ENCODE data around the gene CLSTN1. TPM values are rescaled to one million over a fixed set of nuclear protein-coding genes. Genes with fewer than 3 reads are reported as not detected.

CLSTN1 gene
- total RNA-seq, 2 experiments from 2014 or later, result 29.3 to 29.9 TPM

- H3K9me3 Mint-ChIP-seq, result no peaks in the 10 kb centered on the region
- ChIA-PET POLR2A (interaction anchor here (1.1 to 2.8 kb wide), 4 partner anchors 10 to 104 kb away, joined by 3 to 14 read pairs (median 8); no protein-coding TSS in a partner anchor), CTCF (interaction anchor here (0.9 to 1.7 kb wide), 6 partner anchors 10 to 114 kb away, joined by 3 to 6 read pairs (median 4); no protein-coding TSS in a partner anchor)
- H3K27ac Mint-ChIP-seq, result peak overlapping the region; percentile 79
- ATAC-seq, result no peak
- intact Hi-C loops (cut with micrococcal nuclease), result no loop called here
- DNase-seq, result peak; percentile 36
- no peaks in the 10 kb centered on the region for H3K27me3 Mint-ChIP-seq
- TF ChIP-seq, protein P1, sequence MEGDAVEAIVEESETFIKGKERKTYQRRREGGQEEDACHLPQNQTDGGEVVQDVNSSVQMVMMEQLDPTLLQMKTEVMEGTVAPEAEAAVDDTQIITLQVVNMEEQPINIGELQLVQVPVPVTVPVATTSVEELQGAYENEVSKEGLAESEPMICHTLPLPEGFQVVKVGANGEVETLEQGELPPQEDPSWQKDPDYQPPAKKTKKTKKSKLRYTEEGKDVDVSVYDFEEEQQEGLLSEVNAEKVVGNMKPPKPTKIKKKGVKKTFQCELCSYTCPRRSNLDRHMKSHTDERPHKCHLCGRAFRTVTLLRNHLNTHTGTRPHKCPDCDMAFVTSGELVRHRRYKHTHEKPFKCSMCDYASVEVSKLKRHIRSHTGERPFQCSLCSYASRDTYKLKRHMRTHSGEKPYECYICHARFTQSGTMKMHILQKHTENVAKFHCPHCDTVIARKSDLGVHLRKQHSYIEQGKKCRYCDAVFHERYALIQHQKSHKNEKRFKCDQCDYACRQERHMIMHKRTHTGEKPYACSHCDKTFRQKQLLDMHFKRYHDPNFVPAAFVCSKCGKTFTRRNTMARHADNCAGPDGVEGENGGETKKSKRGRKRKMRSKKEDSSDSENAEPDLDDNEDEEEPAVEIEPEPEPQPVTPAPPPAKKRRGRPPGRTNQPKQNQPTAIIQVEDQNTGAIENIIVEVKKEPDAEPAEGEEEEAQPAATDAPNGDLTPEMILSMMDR (IDR thresholded peaks at IDR 0.05), result no peak
- H3K4me3 Mint-ChIP-seq, result peak overlapping the region; percentile 30
- peaks cover 55% of the 10 kb centered on the region for H3K4me1 Mint-ChIP-seq (ENCODE audit: low read depth)
- peaks cover 75% of the 10 kb centered on the region for H3K36me3 Mint-ChIP-seq (ENCODE audit: low read depth)
Observed at GRCh38 chr1:9730096-9730901, 93.5 kb downstream of the CLSTN1 start.

DNA sequence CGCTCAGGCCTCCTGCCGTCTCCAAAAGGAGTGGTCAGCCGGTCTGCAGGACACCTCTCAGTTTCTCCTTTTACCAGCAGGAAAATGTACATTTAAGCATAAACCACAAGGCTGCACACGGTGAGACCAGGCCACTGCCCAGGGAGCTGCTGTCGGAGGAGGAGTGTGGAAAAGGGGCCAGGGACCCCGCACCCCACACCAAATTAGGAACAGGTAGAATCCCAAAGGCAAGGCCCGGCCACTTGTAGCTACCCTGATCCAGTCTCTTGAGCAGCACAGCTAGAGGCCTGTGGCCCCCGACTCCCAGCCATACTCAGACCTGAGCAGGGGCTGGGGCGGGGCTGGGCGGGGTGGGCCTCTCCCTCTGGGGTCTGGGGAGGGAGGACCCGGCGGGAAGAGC, 94.2 kb downstream of the CLSTN1 start:
- DNase-seq (no peak), ATAC-seq (no peak)
- POLR2A ChIA-PET, result interaction anchor here (1.0 to 2.8 kb wide), 4 partner anchors 9 to 101 kb away, joined by 3 to 14 read pairs (median 8); no protein-coding TSS in a partner anchor
- Mint-ChIP-seq H3K9me3 (no peaks in the 10 kb centered on the region), H3K4me1 (ENCODE audit: low read depth) (peaks cover 61% of the 10 kb centered on the region), H3K36me3 (ENCODE audit: low read depth) (peaks cover 76% of the 10 kb centered on the region), H3K27ac (peak overlapping the region; percentile 93), H3K27me3 (no peaks in the 10 kb centered on the region), H3K4me3 (no peak overlapping the region)
- TF ChIP-seq, protein P1 (IDR thresholded peaks at IDR 0.05), result no peak
- intact Hi-C loops (cut with micrococcal nuclease), result no loop called here
- CTCF ChIA-PET, result interaction anchor here (0.9 to 1.7 kb wide), 4 partner anchors 9 to 113 kb away, joined by 3 to 6 read pairs (median 4); no protein-coding TSS in a partner anchor

DNA sequence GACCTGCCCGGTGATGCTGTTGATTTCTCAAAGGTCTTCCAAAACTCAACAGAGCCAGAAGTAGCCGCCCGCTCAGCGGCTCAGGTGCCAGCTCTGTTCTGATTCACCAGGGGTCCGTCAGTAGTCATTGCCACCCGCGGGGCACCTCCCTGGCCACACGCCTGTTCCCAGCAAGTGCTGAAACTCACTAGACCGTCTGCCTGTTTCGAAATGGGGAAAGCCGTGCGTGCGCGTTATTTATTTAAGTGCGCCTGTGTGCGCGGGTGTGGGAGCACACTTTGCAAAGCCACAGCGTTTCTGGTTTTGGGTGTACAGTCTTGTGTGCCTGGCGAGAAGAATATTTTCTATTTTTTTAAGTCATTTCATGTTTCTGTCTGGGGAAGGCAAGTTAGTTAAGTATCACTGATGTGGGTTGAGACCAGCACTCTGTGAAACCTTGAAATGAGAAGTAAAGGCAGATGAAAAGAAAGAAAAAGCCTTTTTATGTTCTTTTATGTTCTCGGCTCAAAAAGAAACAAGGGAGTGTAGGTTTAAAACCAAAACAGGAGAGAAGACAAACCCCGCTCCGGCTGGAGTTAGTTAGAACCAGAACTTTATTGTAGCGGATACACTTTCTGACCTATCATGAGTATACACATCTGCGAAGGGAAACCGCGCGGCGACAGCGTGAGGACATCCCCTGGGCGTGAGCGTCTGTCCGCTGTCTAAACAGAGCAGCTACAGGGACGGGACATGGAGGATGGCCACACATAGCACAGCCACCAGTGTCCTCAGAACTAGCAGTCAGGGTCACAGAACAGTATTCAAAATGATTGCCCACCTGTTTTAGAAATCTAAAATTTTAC, 95.1 kb downstream of the CLSTN1 start:
- TF ChIP-seq, protein P1 (IDR thresholded peaks at IDR 0.05), result no peak
- H3K9me3 Mint-ChIP-seq, result peaks cover under 1% of the 10 kb centered on the region
- intact Hi-C loops (cut with micrococcal nuclease), result no loop called here
- H3K27me3 Mint-ChIP-seq, result no peaks in the 10 kb centered on the region
- peaks cover 70% of the 10 kb centered on the region for H3K4me1 Mint-ChIP-seq (ENCODE audit: low read depth)
- ATAC-seq (peak; percentile 55), DNase-seq (peak; percentile 81)
- CTCF ChIA-PET, result interaction anchor here (0.9 to 1.7 kb wide), 4 partner anchors 8 to 113 kb away, joined by 3 to 5 read pairs (median 4); no protein-coding TSS in a partner anchor
- peaks cover 80% of the 10 kb centered on the region for H3K36me3 Mint-ChIP-seq (ENCODE audit: low read depth)
- POLR2A ChIA-PET, result interaction anchor here (1.0 to 2.8 kb wide), 5 partner anchors 8 to 100 kb away, joined by 4 to 28 read pairs (median 12); no protein-coding TSS in a partner anchor
- H3K27ac Mint-ChIP-seq, result peak overlapping the region; percentile 93
- H3K4me3 Mint-ChIP-seq, result peak overlapping the region; percentile 63

DNA sequence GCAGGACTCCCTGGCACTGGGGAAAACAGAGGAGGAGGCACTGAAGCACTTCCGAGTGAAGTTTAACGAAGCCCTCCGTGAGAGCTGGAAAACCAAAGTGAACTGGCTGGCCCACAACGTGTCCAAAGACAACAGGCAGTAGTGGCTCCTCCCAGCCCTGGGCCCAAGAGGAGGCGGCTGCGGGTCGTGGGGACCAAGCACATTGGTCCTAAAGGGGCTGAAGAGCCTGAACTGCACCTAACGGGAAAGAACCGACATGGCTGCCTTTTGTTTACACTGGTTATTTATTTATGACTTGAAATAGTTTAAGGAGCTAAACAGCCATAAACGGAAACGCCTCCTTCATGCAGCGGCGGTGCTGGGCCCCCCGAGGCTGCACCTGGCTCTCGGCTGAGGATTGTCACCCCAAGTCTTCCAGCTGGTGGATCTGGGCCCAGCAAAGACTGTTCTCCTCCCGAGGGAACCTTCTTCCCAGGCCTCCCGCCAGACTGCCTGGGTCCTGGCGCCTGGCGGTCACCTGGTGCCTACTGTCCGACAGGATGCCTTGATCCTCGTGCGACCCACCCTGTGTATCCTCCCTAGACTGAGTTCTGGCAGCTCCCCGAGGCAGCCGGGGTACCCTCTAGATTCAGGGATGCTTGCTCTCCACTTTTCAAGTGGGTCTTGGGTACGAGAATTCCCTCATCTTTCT, 96.7 kb downstream of the CLSTN1 start:
- POLR2A ChIA-PET, result interaction anchor here (0.6 to 2.4 kb wide), 5 partner anchors 10 to 97 kb away, joined by 3 to 28 read pairs (median 4); no protein-coding TSS in a partner anchor
- no peak for ATAC-seq
- no peak overlapping the region for H3K4me3 Mint-ChIP-seq

More for the DNA sequence above, 96.7 kb downstream of the CLSTN1 start:
- Mint-ChIP-seq H3K9me3 (peaks cover 6% of the 10 kb centered on the region), H3K27me3 (no peaks in the 10 kb centered on the region), H3K27ac (peak overlapping the region; percentile 93), H3K36me3 (ENCODE audit: low read depth) (peaks cover 82% of the 10 kb centered on the region), H3K4me1 (ENCODE audit: low read depth) (peaks cover 70% of the 10 kb centered on the region)
- no peak for DNase-seq
- CTCF ChIA-PET, result interaction anchor here (1.0 to 2.4 kb wide), 5 partner anchors 10 to 100 kb away, joined by 3 to 8 read pairs (median 4); no protein-coding TSS in a partner anchor
- intact Hi-C loops (cut with micrococcal nuclease), result no loop called here
- TF ChIP-seq, protein P1 (IDR thresholded peaks at IDR 0.05), result no peak

Measured in activated CD8-positive, alpha-beta T cell treated with anti-CD3 and anti-CD28 coated beads for 36 hours (primary cell).